22Rv1 (cell line): ENCODE data around the gene ATG2B.

Experiments
- ZFX ChIP-seq: fragments of 450-650 bp; IDR thresholded peaks from 2 replicates; pipeline ENCODE4 v1.6.1; 2017; ENCODE audit warnings: antibody characterized with exemption, borderline replicate concordance
- TF ChIP-seq, protein P1 (sequence below): fragments of 450-650 bp; IDR thresholded peaks from 2 replicates; pipeline ENCODE4 v1.5.1; 2017; ENCODE audit warnings: mild to moderate bottlenecking

GRCh38 chr14:96249029-96249428, 114.1 kb downstream of the ATG2B start:
- TF ChIP-seq, protein P1, sequence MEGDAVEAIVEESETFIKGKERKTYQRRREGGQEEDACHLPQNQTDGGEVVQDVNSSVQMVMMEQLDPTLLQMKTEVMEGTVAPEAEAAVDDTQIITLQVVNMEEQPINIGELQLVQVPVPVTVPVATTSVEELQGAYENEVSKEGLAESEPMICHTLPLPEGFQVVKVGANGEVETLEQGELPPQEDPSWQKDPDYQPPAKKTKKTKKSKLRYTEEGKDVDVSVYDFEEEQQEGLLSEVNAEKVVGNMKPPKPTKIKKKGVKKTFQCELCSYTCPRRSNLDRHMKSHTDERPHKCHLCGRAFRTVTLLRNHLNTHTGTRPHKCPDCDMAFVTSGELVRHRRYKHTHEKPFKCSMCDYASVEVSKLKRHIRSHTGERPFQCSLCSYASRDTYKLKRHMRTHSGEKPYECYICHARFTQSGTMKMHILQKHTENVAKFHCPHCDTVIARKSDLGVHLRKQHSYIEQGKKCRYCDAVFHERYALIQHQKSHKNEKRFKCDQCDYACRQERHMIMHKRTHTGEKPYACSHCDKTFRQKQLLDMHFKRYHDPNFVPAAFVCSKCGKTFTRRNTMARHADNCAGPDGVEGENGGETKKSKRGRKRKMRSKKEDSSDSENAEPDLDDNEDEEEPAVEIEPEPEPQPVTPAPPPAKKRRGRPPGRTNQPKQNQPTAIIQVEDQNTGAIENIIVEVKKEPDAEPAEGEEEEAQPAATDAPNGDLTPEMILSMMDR: no peak
- no peak for TF ChIP-seq ZFX
